NCI-H1694 (cell line): ENCODE data around the gene TIMM10.
"Not testable (repeated sequence)": the region's sequence is repeated elsewhere in the genome, so short reads cannot be mapped to it uniquely, and the experiment has no call there.

Experiments
- DNase-seq: peaks from one replicate; lab custom pipeline; 2025; lab: John Stamatoyannopoulos, UW

TIMM10 gene

GRCh38 chr11:57542582-57542981, 12.0 kb upstream of the TIMM10 start:
- no peak for DNase-seq

DNA sequence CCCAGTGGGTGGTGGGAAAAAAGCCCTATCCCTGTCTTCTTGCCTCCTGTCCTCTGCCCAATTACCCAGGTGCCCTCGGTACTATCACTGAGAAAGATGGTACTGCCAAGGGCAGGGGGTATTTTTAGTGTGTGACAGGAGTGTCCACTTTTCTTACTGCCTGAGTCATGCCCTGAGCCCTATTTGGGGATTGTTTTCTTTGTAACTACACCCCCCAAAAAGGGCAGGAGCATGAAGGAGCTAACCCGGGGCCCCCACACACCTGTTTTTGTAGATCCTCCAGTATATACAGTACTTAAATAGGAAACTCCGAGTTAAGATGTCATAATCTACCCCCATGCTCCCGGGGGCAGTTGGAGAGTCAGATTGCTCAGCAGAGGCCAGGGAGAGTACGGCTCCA, 10.6 kb upstream of the TIMM10 start:
- no peak for DNase-seq

- no peak for DNase-seq
Observed at GRCh38 chr11:57539342-57539741, 8.8 kb upstream of the TIMM10 start.

DNA sequence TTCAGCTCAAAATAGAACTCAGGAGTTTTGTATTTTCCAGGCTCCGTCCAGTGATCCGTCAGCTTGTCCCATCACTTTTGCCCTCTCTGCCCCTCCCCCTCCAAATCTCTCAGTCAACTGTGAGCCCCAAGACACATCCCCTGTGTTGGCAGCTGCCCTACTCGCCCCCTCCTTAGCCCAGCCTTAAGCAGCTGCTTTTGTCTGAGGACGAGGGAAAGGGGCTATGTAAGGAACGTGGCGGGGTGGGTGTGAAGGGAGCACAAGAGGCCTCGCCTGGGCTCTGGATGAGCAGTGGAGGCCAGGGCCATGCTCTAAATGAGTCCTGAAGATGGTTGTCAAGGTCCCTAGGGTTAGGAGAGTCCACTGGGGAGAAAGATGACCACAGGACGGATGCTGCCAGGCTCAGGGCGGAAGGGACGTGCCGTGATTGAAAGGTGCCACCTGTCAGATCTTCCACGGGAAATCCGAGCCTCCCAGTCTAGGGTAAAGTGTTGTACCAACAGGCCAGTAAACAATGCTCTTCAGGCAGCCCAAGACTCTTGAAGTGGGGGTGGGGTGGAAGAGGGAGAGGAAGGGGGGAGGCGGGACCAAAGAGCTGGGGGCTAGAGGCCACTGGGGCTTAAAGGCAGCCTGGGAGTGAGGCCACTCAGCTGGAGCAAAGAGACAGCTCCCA, 6.5 kb upstream of the TIMM10 start, which contains the start of gene SMTNL1:
Gene SMTNL1, plus strand, starts transcription at position 649 of the 673 bp plus-strand sequence. CDS start 5,048 bp downstream, outside the sequence.
- DNase-seq = no peak

- DNase-seq = not testable (repeated sequence)
Observed at GRCh38 chr11:57534449-57534848, 3.9 kb upstream of the TIMM10 start.

- DNase-seq = no peak
Observed at GRCh38 chr11:57530215-57530595, 349 bp downstream of the TIMM10 start.

GRCh38 chr11:57529012-57529411, 1.5 kb downstream of the TIMM10 start:
- DNase-seq = no peak

DNA sequence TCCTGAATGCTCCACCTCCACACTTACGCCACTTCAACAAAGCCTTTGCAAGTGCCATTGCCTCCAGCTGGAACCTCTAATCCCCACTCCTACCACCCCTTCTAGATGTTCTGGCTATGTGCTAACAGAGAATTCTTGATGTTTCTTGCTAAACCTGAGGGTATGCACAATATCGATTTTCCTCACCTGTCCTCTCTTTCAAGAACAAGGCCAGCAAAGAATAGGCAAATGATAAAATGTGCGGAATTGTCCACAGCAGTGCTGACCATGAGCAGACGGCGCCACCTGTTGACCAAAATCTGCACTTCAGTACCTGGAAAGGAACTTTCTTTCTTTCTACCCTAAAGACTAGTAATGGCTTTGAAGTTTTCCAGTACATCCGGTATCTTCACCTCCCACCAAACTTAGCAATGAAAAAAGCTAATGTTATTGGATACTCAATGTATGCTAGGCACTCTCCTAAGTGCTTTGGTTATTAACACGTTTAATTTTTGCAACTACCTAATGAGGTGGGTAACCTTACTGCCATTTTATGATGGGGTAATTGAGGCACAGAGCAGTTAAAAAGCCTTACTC, 3.4 kb downstream of the TIMM10 start:
- peak; percentile 13 for DNase-seq

- DNase-seq = no peak
Observed at GRCh38 chr11:57523419-57523818, 7.1 kb downstream of the TIMM10 start.

GRCh38 chr11:57521116-57521515, 9.4 kb downstream of the TIMM10 start:
- no peak for DNase-seq

- no peak for DNase-seq
Observed at GRCh38 chr11:57516061-57516443, 14.5 kb downstream of the TIMM10 start.

DNA sequence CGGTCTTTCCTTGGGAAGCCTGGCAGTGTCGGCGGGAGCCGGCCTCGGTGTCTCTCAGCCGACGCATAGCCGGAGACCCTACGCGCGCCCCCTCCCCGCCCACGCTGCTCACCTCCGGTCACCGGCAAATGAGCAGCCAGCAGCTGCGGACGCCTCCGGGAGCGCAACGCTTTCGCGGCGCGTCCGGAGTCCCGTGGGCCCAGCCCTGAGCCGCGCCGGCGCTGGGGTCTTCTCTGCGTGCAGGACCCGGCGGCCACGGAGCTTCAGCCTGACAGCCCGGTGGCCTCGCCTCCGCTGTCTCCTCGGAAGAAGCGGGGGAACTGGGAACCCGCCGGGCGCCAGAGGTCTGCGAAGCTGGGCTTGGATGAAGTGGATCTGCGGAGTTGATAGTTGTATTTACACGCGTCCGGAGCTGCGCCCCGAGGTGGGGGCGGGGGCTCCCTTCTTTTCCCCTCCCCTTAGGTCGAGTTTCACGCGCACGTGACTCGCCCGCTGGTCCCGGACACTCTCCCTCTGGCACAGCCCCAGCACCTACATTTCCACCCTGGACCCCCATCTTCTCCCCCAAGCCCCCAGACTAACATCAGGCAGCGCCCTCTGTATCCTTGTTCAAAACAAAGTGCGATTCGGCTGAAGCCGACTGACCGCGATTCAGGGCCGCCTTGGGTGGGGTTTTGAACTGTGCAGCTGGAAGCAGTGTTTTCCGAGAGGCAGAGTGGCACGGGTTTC, 15.1 kb downstream of the TIMM10 start, which contains the start of gene SLC43A1:
Gene SLC43A1, minus strand, starts transcription at position 371 of the 729 bp plus-strand sequence. CDS start 1,591 bp downstream, outside the sequence.
- no peak for DNase-seq

DNA sequence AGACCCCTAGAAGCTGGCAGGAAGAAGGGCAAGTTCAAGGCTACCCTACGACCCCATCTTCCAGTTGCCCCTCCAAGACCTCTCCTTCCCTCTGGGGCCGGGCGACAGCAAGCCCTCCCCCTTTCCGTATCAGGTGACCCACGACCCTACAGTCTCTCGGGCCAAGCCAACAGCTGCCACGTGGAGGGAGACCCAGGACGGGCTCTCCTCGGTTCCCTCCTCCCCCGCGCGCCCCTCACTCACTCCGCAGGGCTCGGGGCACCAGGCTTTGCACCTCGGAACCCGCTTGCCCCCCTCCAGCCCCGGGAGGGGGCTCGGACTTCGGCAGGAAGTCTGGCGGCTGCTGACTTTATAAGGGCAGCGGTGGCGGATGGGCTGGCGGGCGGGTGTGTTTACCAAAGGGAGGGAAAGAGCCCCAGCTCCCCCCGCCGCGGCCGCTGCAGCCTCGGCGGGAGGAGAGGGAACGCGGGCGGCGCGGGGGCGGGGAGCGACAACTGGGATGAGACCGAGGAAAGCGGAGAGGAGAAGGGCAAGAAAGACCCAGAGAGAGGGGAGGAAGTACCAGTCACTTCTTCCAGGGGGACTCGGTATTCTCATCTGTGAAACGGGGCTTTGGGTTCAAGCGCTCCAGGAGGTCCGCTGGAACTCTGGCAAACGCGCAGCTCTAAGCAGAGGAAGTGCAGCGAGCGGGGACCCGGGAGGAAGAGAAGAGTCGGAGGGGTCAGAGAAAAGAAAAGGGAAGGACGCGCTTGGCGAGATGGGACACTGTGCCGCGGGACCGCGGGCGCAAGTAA, 15.8 kb downstream of the TIMM10 start:
- no peak for DNase-seq

GRCh38 chr11:57513911-57514537, 16.5 kb downstream of the TIMM10 start:
- no peak for DNase-seq

DNA sequence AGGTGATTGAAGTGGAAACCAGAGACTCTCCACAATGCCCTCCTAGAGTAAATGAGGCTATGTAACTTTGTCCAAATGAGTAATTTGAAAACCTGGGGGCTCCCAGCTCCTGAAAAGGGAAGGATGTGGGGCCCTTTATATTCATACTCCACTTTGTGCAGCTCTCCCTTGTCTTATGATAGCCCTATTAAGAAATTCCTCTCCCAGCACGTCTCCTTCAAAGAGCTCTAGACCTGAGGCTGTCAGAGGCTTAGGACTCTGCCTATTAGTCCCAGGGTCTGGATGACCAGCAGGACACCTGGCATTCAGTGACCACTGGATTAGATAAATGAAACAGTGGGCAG, 17.1 kb downstream of the TIMM10 start:
- no peak for DNase-seq

DNA sequence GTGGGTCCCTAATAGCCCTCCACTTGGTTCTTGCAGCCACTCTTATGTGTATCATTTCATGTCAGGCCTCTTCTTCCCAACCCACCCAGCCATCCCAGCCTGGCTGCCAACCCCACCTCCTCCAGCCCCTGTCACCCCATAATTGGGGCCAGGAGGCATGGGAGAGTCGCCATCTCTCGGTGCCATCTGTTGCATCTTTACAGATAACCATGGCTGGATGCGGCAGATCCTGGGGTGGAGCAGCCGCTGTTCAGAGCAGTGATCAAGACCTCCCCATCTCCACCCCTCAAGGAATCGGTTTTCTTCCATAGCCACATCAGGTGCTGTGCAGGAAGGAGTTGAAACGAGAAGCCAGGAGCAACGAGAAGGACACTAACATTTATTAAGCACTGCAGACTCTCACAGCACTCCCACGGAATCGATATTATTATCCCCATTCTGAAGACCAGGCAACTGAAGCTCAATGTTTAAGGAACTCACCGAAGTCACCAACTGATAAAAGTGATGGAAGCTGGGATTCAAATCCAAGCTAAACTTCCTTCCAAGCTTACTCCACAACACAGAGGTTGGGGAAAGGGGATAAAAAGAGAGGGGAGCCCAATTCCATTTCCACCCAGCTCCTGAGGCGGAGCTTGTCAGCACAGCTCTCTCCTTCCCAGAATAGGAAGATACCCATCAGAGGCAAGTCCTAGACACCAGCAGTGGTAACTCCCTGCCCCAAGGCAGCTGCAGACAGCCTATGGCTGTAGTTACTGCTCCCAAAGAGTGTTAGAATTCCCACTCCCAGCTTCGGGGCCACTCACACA, 17.7 kb downstream of the TIMM10 start:
- no peak for DNase-seq

DNA sequence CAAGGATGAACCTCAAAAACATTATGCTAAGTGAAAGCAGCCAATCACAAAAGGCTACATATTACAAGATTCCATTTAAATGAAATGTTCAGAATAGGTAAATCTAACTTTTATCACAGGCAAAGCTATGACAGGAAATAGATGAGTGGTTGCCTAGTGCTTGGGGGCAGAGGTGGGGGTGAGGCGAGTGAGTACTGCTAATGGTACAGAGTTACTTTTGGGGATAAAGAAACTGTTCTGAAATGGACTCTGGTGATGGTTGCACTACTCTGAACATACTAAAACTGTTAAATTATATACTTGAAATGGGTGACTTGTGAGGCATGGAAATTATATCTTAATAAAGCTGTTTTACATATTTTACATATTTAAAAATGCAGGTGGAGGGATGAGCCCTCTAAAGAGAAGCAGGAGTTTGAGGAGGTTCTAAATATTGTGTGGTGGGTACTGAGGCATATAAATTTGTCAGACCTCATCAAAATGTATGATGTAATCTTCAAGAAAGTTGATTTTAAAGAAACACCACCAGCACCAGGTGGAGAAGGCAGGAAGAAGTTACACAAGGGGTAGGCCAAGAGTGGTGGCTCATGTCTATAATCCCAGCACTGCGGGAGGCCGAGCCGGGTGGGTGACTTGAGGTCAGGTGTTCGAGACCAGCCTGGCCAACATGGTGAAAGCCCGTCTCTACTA, 18.7 kb downstream of the TIMM10 start:
- no peak for DNase-seq

- DNase-seq = no peak
Observed at GRCh38 chr11:57508341-57509170, 22.0 kb downstream of the TIMM10 start.

GRCh38 chr11:57506522-57506921, 24.0 kb downstream of the TIMM10 start:
- DNase-seq = no peak

GRCh38 chr11:57504511-57504910, 26.0 kb downstream of the TIMM10 start:
- DNase-seq = no peak
